NOMO-1 treated with dmso at 0.1 percent for 144 hours (cell line): ENCODE results near the gene PTK6.
"Not testable (repeated sequence)": the region's sequence is repeated elsewhere in the genome, so short reads cannot be mapped to it uniquely, and the experiment has no call there.

Source experiments
- DNase-seq: peaks from one replicate; lab custom pipeline; 2025; ENCODE audit not compliant: unreplicated experiment; lab: John Stamatoyannopoulos, UW

Gene PTK6

GRCh38 chr20:63536997-63537524 is at the start of gene PTK6:
PTK6 (minus strand) TSS chr20:63537376; CDS start chr20:63537314, 62 bp downstream.
- DNase-seq, result peak; percentile 19

- DNase-seq, result no peak
These were observed 49.6 kb upstream of the PTK6 start for GRCh38 chr20:63586797-63587196.

- DNase-seq, result no peak
These were observed 48.7 kb upstream of the PTK6 start for GRCh38 chr20:63585616-63586565.

GRCh38 chr20:63582382-63583063 is 45.3 kb upstream of the PTK6 start:
- DNase-seq, result no peak

GRCh38 chr20:63580796-63581461 is 43.8 kb upstream of the PTK6 start:
- no peak for DNase-seq

GRCh38 chr20:63579017-63579694 is 42.0 kb upstream of the PTK6 start:
- no peak for DNase-seq

GRCh38 chr20:63578224-63579016 is 41.2 kb upstream of the PTK6 start:
- DNase-seq, result no peak

GRCh38 chr20:63577317-63577894 is 40.2 kb upstream of the PTK6 start:
- DNase-seq, result no peak

- DNase-seq, result no peak
These were observed 39.1 kb upstream of the PTK6 start for GRCh38 chr20:63576311-63576710.

GRCh38 chr20:63574829-63575743 is 37.9 kb upstream of the PTK6 start:
- no peak for DNase-seq

- DNase-seq, result peak; percentile 49
These were observed 37.1 kb upstream of the PTK6 start, which contains the start of gene HELZ2 for GRCh38 chr20:63574156-63574828. HELZ2 (minus strand) TSS chr20:63574239; CDS start chr20:63572385, 1,854 bp downstream.

- DNase-seq, result no peak
These were observed 36.5 kb upstream of the PTK6 start for GRCh38 chr20:63573647-63574131.

- DNase-seq, result no peak
These were observed 35.8 kb upstream of the PTK6 start for GRCh38 chr20:63572788-63573646.

GRCh38 chr20:63572071-63572787 is 35.1 kb upstream of the PTK6 start:
- no peak for DNase-seq

- not testable (repeated sequence) for DNase-seq
These were observed 33.9 kb upstream of the PTK6 start for GRCh38 chr20:63571087-63571478.
